ENCODE data around the gene BCAS3.
A peak's percentile ranks its signal among the peaks of the same experiment; 100 is the strongest.

BCAS3 gene

DNA sequence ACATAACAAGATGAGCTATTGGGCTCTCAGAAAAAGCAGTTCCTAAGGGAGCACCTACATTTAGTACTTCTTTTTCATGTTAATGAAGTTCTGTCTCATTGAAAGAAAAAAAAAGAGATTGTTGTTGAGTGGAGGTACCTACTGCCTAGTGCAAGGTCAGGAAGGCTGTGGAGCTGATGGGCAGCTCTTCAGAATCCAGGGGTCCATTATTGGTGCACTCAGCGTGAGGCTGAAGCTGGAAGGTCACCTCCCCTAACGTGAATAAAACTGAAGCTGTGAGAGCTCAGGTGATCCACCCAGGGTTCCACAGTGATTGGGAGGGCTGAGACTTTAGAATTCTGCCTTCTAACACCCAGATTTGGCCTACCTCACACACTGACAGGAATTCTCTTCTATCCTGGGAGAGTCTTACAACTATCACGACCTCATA, 568.1 kb downstream of the BCAS3 start:
- DNase-seq (ENCODE audit: insufficient read length, low spot score), result no peak
- FAIRE-seq, result no peak
- TF ChIP-seq POU2F2 (IDR thresholded peaks at IDR 0.05; ENCODE audit: low read depth, low read length) (no peak), SPI1 (IDR thresholded peaks at IDR 0.05; ENCODE audit: low read depth, low read length) (no peak), POLR2AphosphoS5 (IDR thresholded peaks at IDR 0.05; ENCODE audit: low read depth, low read length) (no peak), POLR2A (IDR thresholded peaks at IDR 0.05; ENCODE audit: low read depth, low read length) (no peak), PAX5 (IDR thresholded peaks at IDR 0.05; ENCODE audit: insufficient read depth, low read length, severe bottlenecking) (no peak), TAF1 (IDR thresholded peaks at IDR 0.05; ENCODE audit: low read depth, low read length) (no peak)

- no peak for FAIRE-seq
Observed at GRCh38 chr17:61247439-61247838, 569.8 kb downstream of the BCAS3 start.

DNA sequence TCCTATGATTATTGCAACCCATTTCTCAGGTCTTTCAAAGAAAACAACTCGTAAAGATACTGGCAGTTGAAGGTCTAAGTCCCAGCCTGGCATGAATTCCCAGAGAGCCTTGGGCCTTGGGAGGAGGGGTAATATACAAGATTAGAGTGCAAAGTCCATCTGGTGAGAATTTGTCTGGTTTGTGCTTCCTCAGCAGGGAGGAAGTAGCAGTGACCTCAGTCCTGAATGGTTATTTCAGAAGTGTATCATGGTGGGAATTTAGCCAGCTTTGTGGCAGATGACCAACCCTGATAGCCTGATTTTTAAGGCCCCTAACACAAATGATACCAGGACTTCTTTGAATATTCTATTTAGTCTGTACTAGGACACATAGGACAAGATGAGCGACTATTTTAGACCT, 570.7 kb downstream of the BCAS3 start:
- no peak for TF ChIP-seq POLR2A (IDR thresholded peaks at IDR 0.05; ENCODE audit: low read depth, low read length)
- no peak for TF ChIP-seq POLR2AphosphoS5 (IDR thresholded peaks at IDR 0.05; ENCODE audit: low read depth, low read length)
- no peak for TF ChIP-seq POU2F2 (IDR thresholded peaks at IDR 0.05; ENCODE audit: low read depth, low read length)
- no peak for TF ChIP-seq SPI1 (IDR thresholded peaks at IDR 0.05; ENCODE audit: low read depth, low read length)
- no peak for TF ChIP-seq PAX5 (IDR thresholded peaks at IDR 0.05; ENCODE audit: insufficient read depth, low read length, severe bottlenecking)
- TF ChIP-seq TAF1 (IDR thresholded peaks at IDR 0.05; ENCODE audit: low read depth, low read length), result no peak
- DNase-seq (ENCODE audit: insufficient read length, low spot score) (no peak), FAIRE-seq (no peak)

More at GRCh38 chr17:61247439-61247838, 569.8 kb downstream of the BCAS3 start:
- TF ChIP-seq PAX5 (IDR thresholded peaks at IDR 0.05; ENCODE audit: insufficient read depth, low read length, severe bottlenecking) (no peak), POLR2AphosphoS5 (IDR thresholded peaks at IDR 0.05; ENCODE audit: low read depth, low read length) (no peak), SPI1 (IDR thresholded peaks at IDR 0.05; ENCODE audit: low read depth, low read length) (no peak), POU2F2 (IDR thresholded peaks at IDR 0.05; ENCODE audit: low read depth, low read length) (no peak), TAF1 (IDR thresholded peaks at IDR 0.05; ENCODE audit: low read depth, low read length) (no peak), POLR2A (IDR thresholded peaks at IDR 0.05; ENCODE audit: low read depth, low read length) (no peak)
- no peak for DNase-seq (ENCODE audit: insufficient read length, low spot score)

DNA sequence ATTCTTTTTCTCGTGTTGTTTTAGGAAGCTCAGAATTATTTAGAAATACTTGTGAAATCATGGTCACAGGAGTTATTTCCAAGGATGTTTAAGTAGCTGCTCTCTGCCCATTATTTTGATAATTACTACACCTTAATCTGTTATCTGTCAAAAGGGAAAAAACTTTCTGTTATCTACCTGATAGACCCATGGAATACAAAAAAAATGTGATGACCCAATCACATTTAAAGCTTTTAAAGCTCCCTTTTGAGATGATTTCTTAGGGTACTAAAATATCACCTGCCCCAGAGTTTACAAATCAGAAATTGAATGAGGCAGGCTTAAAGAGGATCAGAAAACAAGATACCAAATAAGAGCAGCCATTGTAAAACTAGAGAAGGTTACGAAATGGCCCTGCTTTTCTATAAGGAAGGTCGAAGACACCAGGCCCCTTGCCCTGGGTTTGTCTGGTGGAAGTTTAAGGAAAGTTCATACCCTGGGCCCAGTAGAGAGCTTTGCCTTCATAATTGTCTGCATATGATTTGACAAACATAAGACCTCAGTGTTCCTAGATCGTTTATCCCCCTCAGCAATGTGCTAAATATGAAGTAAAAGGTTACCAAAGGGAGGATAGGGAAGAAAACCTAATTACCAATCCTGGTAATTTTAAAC, 572.1 kb downstream of the BCAS3 start:
- no peak for FAIRE-seq
- TF ChIP-seq POLR2AphosphoS5 (IDR thresholded peaks at IDR 0.05; ENCODE audit: low read depth, low read length) (no peak), PAX5 (IDR thresholded peaks at IDR 0.05; ENCODE audit: insufficient read depth, low read length, severe bottlenecking) (no peak), SPI1 (IDR thresholded peaks at IDR 0.05; ENCODE audit: low read depth, low read length) (no peak), TAF1 (IDR thresholded peaks at IDR 0.05; ENCODE audit: low read depth, low read length) (no peak), POLR2A (IDR thresholded peaks at IDR 0.05; ENCODE audit: low read depth, low read length) (no peak), POU2F2 (IDR thresholded peaks at IDR 0.05; ENCODE audit: low read depth, low read length) (no peak)

GRCh38 chr17:61250335-61250890, 572.8 kb downstream of the BCAS3 start:
- TF ChIP-seq POLR2AphosphoS5 (IDR thresholded peaks at IDR 0.05; ENCODE audit: low read depth, low read length) (no peak), POLR2A (IDR thresholded peaks at IDR 0.05; ENCODE audit: low read depth, low read length) (no peak), POU2F2 (IDR thresholded peaks at IDR 0.05; ENCODE audit: low read depth, low read length) (no peak), TAF1 (IDR thresholded peaks at IDR 0.05; ENCODE audit: low read depth, low read length) (no peak), SPI1 (IDR thresholded peaks at IDR 0.05; ENCODE audit: low read depth, low read length) (no peak), PAX5 (IDR thresholded peaks at IDR 0.05; ENCODE audit: insufficient read depth, low read length, severe bottlenecking) (no peak)
- no peak for FAIRE-seq
- no peak for DNase-seq (ENCODE audit: insufficient read length, low spot score)

More for the DNA sequence above, 572.1 kb downstream of the BCAS3 start:
- DNase-seq (ENCODE audit: insufficient read length, low spot score), result no peak

- FAIRE-seq, result peak; percentile 31
- DNase-seq (ENCODE audit: insufficient read length, low spot score), result no peak
- TF ChIP-seq SPI1 (IDR thresholded peaks at IDR 0.05; ENCODE audit: low read depth, low read length) (peak; percentile 11; the same call in 1 of the 2 replicates), POLR2A (IDR thresholded peaks at IDR 0.05; ENCODE audit: low read depth, low read length) (no peak)
Observed at GRCh38 chr17:61251939-61252865, 574.6 kb downstream of the BCAS3 start.

DNA sequence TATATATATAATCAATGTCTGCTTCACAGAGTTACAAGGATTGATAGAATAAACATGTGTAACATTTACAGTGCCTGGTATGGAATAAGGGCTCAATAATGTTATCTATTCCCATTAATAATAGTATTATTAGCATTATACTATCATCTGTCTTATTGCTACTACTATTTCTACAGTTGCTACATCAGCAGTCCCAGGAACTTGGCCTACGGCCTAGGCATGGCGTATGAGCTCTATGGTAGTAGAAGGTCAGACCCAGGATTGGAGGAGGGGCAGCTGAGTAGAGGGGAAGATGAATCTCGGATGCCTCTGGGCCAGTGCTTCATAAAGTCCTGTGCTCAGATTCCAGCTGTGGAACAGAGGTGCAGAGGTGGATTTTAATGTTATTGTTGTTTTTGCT, 575.7 kb downstream of the BCAS3 start:
- TF ChIP-seq PAX5 (IDR thresholded peaks at IDR 0.05; ENCODE audit: insufficient read depth, low read length, severe bottlenecking) (no peak), TAF1 (IDR thresholded peaks at IDR 0.05; ENCODE audit: low read depth, low read length) (no peak), SPI1 (IDR thresholded peaks at IDR 0.05; ENCODE audit: low read depth, low read length) (no peak), POU2F2 (IDR thresholded peaks at IDR 0.05; ENCODE audit: low read depth, low read length) (no peak), POLR2A (IDR thresholded peaks at IDR 0.05; ENCODE audit: low read depth, low read length) (no peak), POLR2AphosphoS5 (IDR thresholded peaks at IDR 0.05; ENCODE audit: low read depth, low read length) (no peak)
- DNase-seq (ENCODE audit: insufficient read length, low spot score) (no peak), FAIRE-seq (no peak)

GRCh38 chr17:61253937-61254574, 576.4 kb downstream of the BCAS3 start:
- DNase-seq (ENCODE audit: insufficient read length, low spot score) (no peak), FAIRE-seq (no peak)
- no peak for TF ChIP-seq POU2F2 (IDR thresholded peaks at IDR 0.05; ENCODE audit: low read depth, low read length)
- TF ChIP-seq POLR2A (IDR thresholded peaks at IDR 0.05; ENCODE audit: low read depth, low read length), result no peak
- TF ChIP-seq SPI1 (IDR thresholded peaks at IDR 0.05; ENCODE audit: low read depth, low read length), result no peak
- no peak for TF ChIP-seq PAX5 (IDR thresholded peaks at IDR 0.05; ENCODE audit: insufficient read depth, low read length, severe bottlenecking)
- TF ChIP-seq POLR2AphosphoS5 (IDR thresholded peaks at IDR 0.05; ENCODE audit: low read depth, low read length), result no peak

- DNase-seq (ENCODE audit: insufficient read length, low spot score) (no peak), FAIRE-seq (no peak)
- TF ChIP-seq PAX5 (IDR thresholded peaks at IDR 0.05; ENCODE audit: insufficient read depth, low read length, severe bottlenecking) (no peak), SPI1 (IDR thresholded peaks at IDR 0.05; ENCODE audit: low read depth, low read length) (no peak)
Observed at GRCh38 chr17:61254904-61255303, 577.3 kb downstream of the BCAS3 start.
